Panc1 (cell line): ENCODE results near the gene KCNMB2. TPM values are rescaled to one million over a fixed set of nuclear protein-coding genes. Genes with fewer than 3 reads are reported as not detected.

Source experiments
- ATAC-seq: fragments of 200-7000 bp; cut with Tn5 transposase; 2 replicates; pipeline ENCODE4 v1.9.1; 2020; ENCODE audit warnings: mild to moderate bottlenecking, moderate library complexity
- BruUV-seq: library from RNA; stranded (reverse); fragments of 400-500 nt; replicated peaks from 2 replicates; lab custom pipeline; 2021; lab: Mats Ljungman, UMichigan
- CTCF ChIA-PET: fragments of 300-600 bp; sonication (Branson Sonifier 250); formaldehyde crosslinking; loops from one replicate; lab custom pipeline; 2022; ENCODE audit warnings: antibody characterized with exemption; lab: Charles Lee
- POLR2A ChIA-PET: fragments of 300-600 bp; sonication (Branson Sonifier 250); formaldehyde crosslinking; loops from one replicate; lab custom pipeline; 2022; ENCODE audit warnings: antibody characterized with exemption; lab: Charles Lee
- DNase-seq: peaks from one replicate; pipeline ENCODE4 v3.0.0-alpha.2; 2010; ENCODE audit warnings: low read depth, low spot score
- H3K27ac ChIP-seq: 2 replicates; pipeline ENCODE4 v1.5.1; 2011; ENCODE audit warnings: mild to moderate bottlenecking, low read length, inconsistent platforms
- H3K27me3 ChIP-seq: fragments of 200-500 bp; sonication (Bioruptor generic); 2 replicates; pipeline ENCODE4 v1.6.0; 2014; ENCODE audit warnings: low read length, inconsistent platforms; ENCODE audit not compliant: control insufficient read depth, insufficient read depth
- H3K36me3 ChIP-seq: fragments of 200-500 bp; sonication (Bioruptor generic); 2 replicates; pipeline ENCODE4 v1.5.1; 2014; ENCODE audit warnings: inconsistent platforms, mild to moderate bottlenecking, low read length, moderate library complexity; ENCODE audit not compliant: control insufficient read depth, insufficient read depth
- H3K4me1 ChIP-seq: 2 replicates; pipeline ENCODE4 v1.5.1; 2011; ENCODE audit warnings: inconsistent platforms, mild to moderate bottlenecking, low read length, moderate library complexity; ENCODE audit not compliant: control insufficient read depth, insufficient read depth
- H3K4me3 ChIP-seq, 2 experiments: 2 replicates each; pipeline ENCODE4 v1.5.1; 2011 to 2012; ENCODE audit warnings: low read depth in 2 of 2, low read length in 2 of 2, mild to moderate bottlenecking in 2 of 2, inconsistent platforms in 1 of 2, moderate library complexity in 1 of 2
- H3K9me3 ChIP-seq: fragments of 200-500 bp; sonication (Bioruptor generic); 2 replicates; pipeline ENCODE4 v1.5.1; 2014; ENCODE audit warnings: low read depth, mild to moderate bottlenecking, inconsistent platforms, low read length, moderate library complexity; ENCODE audit not compliant: control insufficient read depth, insufficient read depth
- CTCF ChIP-seq: fragments of 450-650 bp; IDR thresholded peaks from 2 replicates; pipeline ENCODE4 v1.5.1; 2017; ENCODE audit warnings: mild to moderate bottlenecking
- POLR2AphosphoS5 ChIP-seq: IDR thresholded peaks from 2 replicates; pipeline ENCODE4 v1.6.1; 2012; ENCODE audit warnings: mild to moderate bottlenecking, low read depth, low read length, moderate library complexity
- REST ChIP-seq, 2 experiments: IDR thresholded peaks; 2 replicates each; pipeline ENCODE4 v1.6.1; 2011 to 2012; ENCODE audit warnings: low read depth in 2 of 2, control low read depth in 1 of 2, low read length in 1 of 2, mild to moderate bottlenecking in 1 of 2, moderate library complexity in 1 of 2; ENCODE audit not compliant: insufficient read depth in 1 of 2
- SIN3A ChIP-seq: IDR thresholded peaks from 2 replicates; pipeline ENCODE4 v1.6.1; 2012; ENCODE audit warnings: low read depth, mild to moderate bottlenecking, low read length, moderate library complexity, borderline replicate concordance; ENCODE audit not compliant: insufficient read depth
- TCF7L2 ChIP-seq: IDR thresholded peaks from 2 replicates; pipeline ENCODE4 v1.6.1; 2011; ENCODE audit warnings: mild to moderate bottlenecking, low read depth, low read length, inconsistent platforms
- in situ Hi-C: cut with HindIII; loops from 2 replicates; pipeline ENCODE4 v1.10.0; 2016; ENCODE audit warnings: low sequenced_read_pairs, low pct_unique_long_range_greater_than_20kb
- intact Hi-C: fragments of 100-400 bp; cut with micrococcal nuclease; formaldehyde crosslinking; loops from one replicate; pipeline ENCODE4 v1.10.0; 2022; ENCODE audit not compliant: unreplicated experiment
- total RNA-seq: library from RNA; stranded (reverse); gene quantifications from one replicate; pipeline ENCODE4 v1.2.1, GENCODE V29; 2021; ENCODE audit not compliant: unreplicated experiment

Gene KCNMB2
- total RNA-seq, 1 experiment from 2014 or later = not detected

- intact Hi-C loops (no loop called here), in situ Hi-C loops (no loop called here)
- Histone ChIP-seq H3K36me3 (no peaks in the 10 kb centered on the region), H3K27me3 (no peaks in the 10 kb centered on the region), H3K4me1 (no peaks in the 10 kb centered on the region), H3K4me3 (no peak overlapping the region), H3K9me3 (no peaks in the 10 kb centered on the region), H3K27ac (no peak overlapping the region)
- BruUV-seq = no TSS peak
- no peak for ATAC-seq
- ChIA-PET POLR2A (no interaction called here), CTCF (no interaction called here)
- DNase-seq = no peak
- TF ChIP-seq POLR2AphosphoS5 (no peak), SIN3A (no peak), REST (IDR thresholded peaks at IDR 0.05; ENCODE audit: insufficient read depth in 1 of 2, low read depth in 2 of 2, low read length in 1 of 2) (no peak), CTCF (no peak), TCF7L2 (no peak)
These were observed 32.7 kb downstream of the KCNMB2 start for GRCh38 chr3:178568911-178569310.

GRCh38 chr3:178569826-178570225 lies 33.6 kb downstream of the KCNMB2 start:
- ChIA-PET POLR2A (no interaction called here), CTCF (interaction anchor here (0.5 kb wide), 1 partner anchor 16 kb away, joined by 8 read pairs; no protein-coding TSS in a partner anchor)
- Histone ChIP-seq H3K36me3 (no peaks in the 10 kb centered on the region), H3K9me3 (no peaks in the 10 kb centered on the region), H3K4me3 (no peak overlapping the region), H3K4me1 (no peaks in the 10 kb centered on the region), H3K27ac (no peak overlapping the region), H3K27me3 (no peaks in the 10 kb centered on the region)
- intact Hi-C loops (no loop called here), in situ Hi-C loops (no loop called here)
- ATAC-seq = no peak
- TF ChIP-seq SIN3A (no peak), CTCF (no peak), POLR2AphosphoS5 (no peak), REST (IDR thresholded peaks at IDR 0.05; ENCODE audit: insufficient read depth in 1 of 2, low read depth in 2 of 2, low read length in 1 of 2) (no peak), TCF7L2 (no peak)
- no TSS peak for BruUV-seq
- no peak for DNase-seq
